ENCODE results near the gene FARSA. TPM values are rescaled to one million over a fixed set of nuclear protein-coding genes. Genes with fewer than 3 reads are reported as not detected.

Gene FARSA
- total and polyA plus RNA-seq, 10 of the 15 experiments (the other 5 are each of a cell fraction or from before 2014, with no cell fraction given) = 20.3 to 212 (median 76.4) TPM

DNA sequence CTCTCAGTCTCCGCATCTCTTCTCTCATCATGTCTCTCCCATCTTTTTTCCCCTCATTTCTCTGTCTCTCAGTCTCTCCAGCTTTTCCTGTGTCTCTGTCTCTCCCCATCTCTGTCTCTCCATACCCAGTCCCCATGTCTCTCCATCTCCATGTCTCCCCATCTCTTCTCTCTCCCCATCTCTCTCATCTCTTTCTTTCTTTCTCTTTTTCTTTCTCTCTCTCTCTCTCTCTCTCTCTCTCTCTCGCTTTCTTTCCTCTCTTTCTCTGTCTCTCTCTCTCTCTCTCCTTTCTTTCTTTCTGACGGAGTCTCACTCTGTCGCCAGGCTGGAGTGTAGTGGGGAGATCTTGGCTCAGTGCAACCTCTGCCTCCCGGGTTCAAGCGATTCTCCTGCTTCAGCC is 49.1 kb upstream of the FARSA start:
- in situ Hi-C loops (cut with MboI) = no loop called here
- no peak overlapping the region for H2AFZ ChIP-seq (ENCODE audit: control insufficient read depth, low read depth, low read length)
- no peaks in the 10 kb centered on the region for H4K20me1 ChIP-seq (ENCODE audit: control insufficient read depth, insufficient read depth)
- no peaks in the 10 kb centered on the region for H3K79me2 ChIP-seq (ENCODE audit: control insufficient read depth, insufficient read depth, low read length)
- FAIRE-seq (no peak), ATAC-seq (no peak), DNase-seq (ENCODE audit: low read depth, low spot score) (no peak)
- ChIA-PET RAD21 (ENCODE audit: unreplicated experiment) (no interaction called here), POLR2A (no interaction called here), SMC1A (ENCODE audit: uncharacterized antibody, unreplicated experiment) (interaction anchor here (7.5 kb wide), 1 partner anchor 79 kb away, joined by 45 read pairs; no protein-coding TSS in a partner anchor), CTCF (interaction anchor here (0.5 to 13.5 kb wide), 6 partner anchors 17 to 111 kb away, joined by 4 to 247 read pairs (median 7); no protein-coding TSS in a partner anchor)
- no peak overlapping the region for H3K27ac ChIP-seq (ENCODE audit: control insufficient read depth, insufficient read depth)
- BruUV-seq (replicated peaks) = no TSS peak
- H3K4me1 ChIP-seq (ENCODE audit: control insufficient read depth, insufficient read depth, low read length) = no peaks in the 10 kb centered on the region; the same call in 1 of the 2 replicates
- no peak overlapping the region for H3K9ac ChIP-seq (ENCODE audit: control insufficient read depth, insufficient read depth, low read length)
- peaks cover 0 to 3% of the 10 kb centered on the region in 2 experiments; a peak in 1 of 4 replicates for H3K27me3 ChIP-seq (replicated peaks in 1 of 2; ENCODE audit: control insufficient read depth in 2 of 2, insufficient read depth in 2 of 2, low read length in 1 of 2)
- TF ChIP-seq, protein P1, sequence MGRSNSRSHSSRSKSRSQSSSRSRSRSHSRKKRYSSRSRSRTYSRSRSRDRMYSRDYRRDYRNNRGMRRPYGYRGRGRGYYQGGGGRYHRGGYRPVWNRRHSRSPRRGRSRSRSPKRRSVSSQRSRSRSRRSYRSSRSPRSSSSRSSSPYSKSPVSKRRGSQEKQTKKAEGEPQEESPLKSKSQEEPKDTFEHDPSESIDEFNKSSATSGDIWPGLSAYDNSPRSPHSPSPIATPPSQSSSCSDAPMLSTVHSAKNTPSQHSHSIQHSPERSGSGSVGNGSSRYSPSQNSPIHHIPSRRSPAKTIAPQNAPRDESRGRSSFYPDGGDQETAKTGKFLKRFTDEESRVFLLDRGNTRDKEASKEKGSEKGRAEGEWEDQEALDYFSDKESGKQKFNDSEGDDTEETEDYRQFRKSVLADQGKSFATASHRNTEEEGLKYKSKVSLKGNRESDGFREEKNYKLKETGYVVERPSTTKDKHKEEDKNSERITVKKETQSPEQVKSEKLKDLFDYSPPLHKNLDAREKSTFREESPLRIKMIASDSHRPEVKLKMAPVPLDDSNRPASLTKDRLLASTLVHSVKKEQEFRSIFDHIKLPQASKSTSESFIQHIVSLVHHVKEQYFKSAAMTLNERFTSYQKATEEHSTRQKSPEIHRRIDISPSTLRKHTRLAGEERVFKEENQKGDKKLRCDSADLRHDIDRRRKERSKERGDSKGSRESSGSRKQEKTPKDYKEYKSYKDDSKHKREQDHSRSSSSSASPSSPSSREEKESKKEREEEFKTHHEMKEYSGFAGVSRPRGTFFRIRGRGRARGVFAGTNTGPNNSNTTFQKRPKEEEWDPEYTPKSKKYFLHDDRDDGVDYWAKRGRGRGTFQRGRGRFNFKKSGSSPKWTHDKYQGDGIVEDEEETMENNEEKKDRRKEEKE (IDR thresholded peaks at IDR 0.05) = no peak
- TF ChIP-seq SREBF2 (IDR thresholded peaks at IDR 0.05; ENCODE audit: low read length) = no peak
- no peak for TF ChIP-seq IKZF1 (conservative IDR thresholded peaks at IDR 0.05)
- no peak overlapping the region for H3K4me3 ChIP-seq
- no peaks in the 10 kb centered on the region for H3K36me3 ChIP-seq (ENCODE audit: control insufficient read depth in 2 of 2, insufficient read depth in 2 of 2, low read length in 1 of 2)
- H3K9me3 ChIP-seq (replicated peaks; ENCODE audit: control insufficient read depth, insufficient read depth, low read length) = no peaks in the 10 kb centered on the region
- no peak overlapping the region for H3K4me2 ChIP-seq (ENCODE audit: control insufficient read depth, insufficient read depth)
- intact Hi-C loops (cut with micrococcal nuclease; ENCODE audit: unreplicated experiment) = no loop called here
- WGBS (ENCODE audit: insufficient coverage, insufficient replicate concordance, low lambda C conversion rate, missing lambda C conversion rate) = 83% methylated on average over 6 of the region's 6 CpGs

DNA sequence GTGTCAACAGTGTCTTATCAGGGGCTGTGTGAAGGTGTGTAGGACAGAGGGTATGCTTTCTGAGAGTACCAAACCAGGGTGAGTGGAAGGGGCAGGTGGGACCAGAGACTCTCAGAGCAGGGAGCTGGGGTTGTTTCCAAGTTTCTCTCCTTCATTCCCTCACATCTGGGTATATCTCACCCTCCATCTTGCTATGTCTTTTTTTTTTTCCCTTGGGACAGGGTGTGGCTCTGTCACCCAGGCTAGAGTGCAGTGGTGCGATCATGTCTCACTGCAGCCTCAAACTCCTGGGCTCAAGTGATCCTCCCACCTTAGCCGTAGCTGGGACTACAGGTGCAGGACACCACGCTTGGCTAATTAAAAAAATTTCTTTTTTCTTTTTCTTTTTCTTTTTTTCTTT is 46.5 kb upstream of the FARSA start:
- H3K36me3 ChIP-seq (ENCODE audit: control insufficient read depth in 2 of 2, insufficient read depth in 2 of 2, low read length in 1 of 2) = no peaks in the 10 kb centered on the region
- no peak overlapping the region for H3K9ac ChIP-seq (ENCODE audit: control insufficient read depth, insufficient read depth, low read length)
- ChIA-PET POLR2A (no interaction called here), CTCF (interaction anchor here (0.8 to 13.5 kb wide), 9 partner anchors 12 to 283 kb away, joined by 3 to 247 read pairs (median 5); no protein-coding TSS in a partner anchor), SMC1A (ENCODE audit: uncharacterized antibody, unreplicated experiment) (interaction anchor here (1.1 to 7.5 kb wide), 4 partner anchors 15 to 281 kb away, joined by 3 to 48 read pairs (median 24); no protein-coding TSS in a partner anchor), RAD21 (ENCODE audit: unreplicated experiment) (interaction anchor here (0.7 to 4.7 kb wide), 5 partner anchors 15 to 115 kb away, joined by 3 to 81 read pairs (median 5); no protein-coding TSS in a partner anchor)
- H4K20me1 ChIP-seq (ENCODE audit: control insufficient read depth, insufficient read depth) = no peaks in the 10 kb centered on the region
- BruUV-seq (replicated peaks) = no TSS peak
- intact Hi-C loops (cut with micrococcal nuclease; ENCODE audit: unreplicated experiment) = loop anchor here (2.0 to 5.0 kb wide), 5 partner anchors 52 to 297 kb away; no protein-coding TSS in a partner anchor
- no peak overlapping the region for H3K4me2 ChIP-seq (ENCODE audit: control insufficient read depth, insufficient read depth)
- 0 out of 4 replicates have a peak, but pooled peaks cover 0 to 3% of the 10 kb centered on the region in 2 experiments for H3K27me3 ChIP-seq (replicated peaks in 1 of 2; ENCODE audit: control insufficient read depth in 2 of 2, insufficient read depth in 2 of 2, low read length in 1 of 2)
- FAIRE-seq (no peak), ATAC-seq (no peak), DNase-seq (ENCODE audit: low read depth, low spot score) (no peak)
- no peaks in the 10 kb centered on the region for H3K9me3 ChIP-seq (replicated peaks; ENCODE audit: control insufficient read depth, insufficient read depth, low read length)
- WGBS (ENCODE audit: insufficient coverage, insufficient replicate concordance, low lambda C conversion rate, missing lambda C conversion rate) = 0% methylated on average over 3 of the region's 3 CpGs
- no peaks in the 10 kb centered on the region; the same call in 1 of the 2 replicates for H3K4me1 ChIP-seq (ENCODE audit: control insufficient read depth, insufficient read depth, low read length)
- H3K79me2 ChIP-seq (ENCODE audit: control insufficient read depth, insufficient read depth, low read length) = no peaks in the 10 kb centered on the region
- H2AFZ ChIP-seq (ENCODE audit: control insufficient read depth, low read depth, low read length) = no peak overlapping the region
- no peak overlapping the region for H3K4me3 ChIP-seq
- in situ Hi-C loops (cut with MboI) = loop anchor here (5.0 to 10.0 kb wide), 2 partner anchors 112 to 285 kb away; no protein-coding TSS in a partner anchor
- H3K27ac ChIP-seq (ENCODE audit: control insufficient read depth, insufficient read depth) = no peak overlapping the region
- TF ChIP-seq, protein P2, sequence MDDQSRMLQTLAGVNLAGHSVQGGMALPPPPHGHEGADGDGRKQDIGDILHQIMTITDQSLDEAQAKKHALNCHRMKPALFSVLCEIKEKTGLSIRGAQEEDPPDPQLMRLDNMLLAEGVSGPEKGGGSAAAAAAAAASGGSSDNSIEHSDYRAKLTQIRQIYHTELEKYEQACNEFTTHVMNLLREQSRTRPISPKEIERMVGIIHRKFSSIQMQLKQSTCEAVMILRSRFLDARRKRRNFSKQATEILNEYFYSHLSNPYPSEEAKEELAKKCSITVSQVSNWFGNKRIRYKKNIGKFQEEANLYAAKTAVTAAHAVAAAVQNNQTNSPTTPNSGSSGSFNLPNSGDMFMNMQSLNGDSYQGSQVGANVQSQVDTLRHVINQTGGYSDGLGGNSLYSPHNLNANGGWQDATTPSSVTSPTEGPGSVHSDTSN (IDR thresholded peaks at IDR 0.05; ENCODE audit: insufficient replicate concordance, low read depth, low read length) = no peak
- TF ChIP-seq CHD1 (IDR thresholded peaks at IDR 0.05; ENCODE audit: low read depth, low read length) (no peak), KDM1A (IDR thresholded peaks at IDR 0.05; ENCODE audit: borderline replicate concordance) (no peak), RUNX3 (IDR thresholded peaks at IDR 0.05; ENCODE audit: low read length) (no peak)
- TF ChIP-seq, protein P3, sequence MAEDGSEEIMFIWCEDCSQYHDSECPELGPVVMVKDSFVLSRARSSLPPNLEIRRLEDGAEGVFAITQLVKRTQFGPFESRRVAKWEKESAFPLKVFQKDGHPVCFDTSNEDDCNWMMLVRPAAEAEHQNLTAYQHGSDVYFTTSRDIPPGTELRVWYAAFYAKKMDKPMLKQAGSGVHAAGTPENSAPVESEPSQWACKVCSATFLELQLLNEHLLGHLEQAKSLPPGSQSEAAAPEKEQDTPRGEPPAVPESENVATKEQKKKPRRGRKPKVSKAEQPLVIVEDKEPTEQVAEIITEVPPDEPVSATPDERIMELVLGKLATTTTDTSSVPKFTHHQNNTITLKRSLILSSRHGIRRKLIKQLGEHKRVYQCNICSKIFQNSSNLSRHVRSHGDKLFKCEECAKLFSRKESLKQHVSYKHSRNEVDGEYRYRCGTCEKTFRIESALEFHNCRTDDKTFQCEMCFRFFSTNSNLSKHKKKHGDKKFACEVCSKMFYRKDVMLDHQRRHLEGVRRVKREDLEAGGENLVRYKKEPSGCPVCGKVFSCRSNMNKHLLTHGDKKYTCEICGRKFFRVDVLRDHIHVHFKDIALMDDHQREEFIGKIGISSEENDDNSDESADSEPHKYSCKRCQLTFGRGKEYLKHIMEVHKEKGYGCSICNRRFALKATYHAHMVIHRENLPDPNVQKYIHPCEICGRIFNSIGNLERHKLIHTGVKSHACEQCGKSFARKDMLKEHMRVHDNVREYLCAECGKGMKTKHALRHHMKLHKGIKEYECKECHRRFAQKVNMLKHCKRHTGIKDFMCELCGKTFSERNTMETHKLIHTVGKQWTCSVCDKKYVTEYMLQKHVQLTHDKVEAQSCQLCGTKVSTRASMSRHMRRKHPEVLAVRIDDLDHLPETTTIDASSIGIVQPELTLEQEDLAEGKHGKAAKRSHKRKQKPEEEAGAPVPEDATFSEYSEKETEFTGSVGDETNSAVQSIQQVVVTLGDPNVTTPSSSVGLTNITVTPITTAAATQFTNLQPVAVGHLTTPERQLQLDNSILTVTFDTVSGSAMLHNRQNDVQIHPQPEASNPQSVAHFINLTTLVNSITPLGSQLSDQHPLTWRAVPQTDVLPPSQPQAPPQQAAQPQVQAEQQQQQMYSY (CRISPR knock-in tag; IDR thresholded peaks at IDR 0.05) = no peak

Data from GM12878 (cell line).